Measurements from ENCODE around the gene CD2BP2.

GRCh38 chr16:30398661-30399434 lies 43.7 kb upstream of the CD2BP2 start:
- TF ChIP-seq CTCF (conservative IDR thresholded peaks at IDR 0.05; ENCODE audit: low read length), result no peak
- TF ChIP-seq EZH2phosphoT487 (IDR thresholded peaks at IDR 0.05; ENCODE audit: borderline replicate concordance), result no peak

All from Loucy (cell line).